IPS-NIHi7 (cell line): ENCODE results near the gene GRM7.

Source experiments
- DNase-seq: peaks from one replicate; pipeline ENCODE4 v3.0.0; 2012; ENCODE audit warnings: mixed read lengths; ENCODE audit errors: extremely low spot score

GRM7 gene

GRCh38 chr3:7720649-7721297, 859.9 kb downstream of the GRM7 start:
- no peak for DNase-seq

- no peak for DNase-seq
Measured at GRCh38 chr3:7721869-7722268, 861.0 kb downstream of the GRM7 start.

GRCh38 chr3:7728566-7729519, 867.9 kb downstream of the GRM7 start:
- DNase-seq = peak; percentile 16

- no peak for DNase-seq
Measured at GRCh38 chr3:7733933-7734332, 873.0 kb downstream of the GRM7 start.

- no peak for DNase-seq
Measured at GRCh38 chr3:7734456-7734855, 873.5 kb downstream of the GRM7 start.

GRCh38 chr3:7737263-7737662, 876.3 kb downstream of the GRM7 start:
- no peak for DNase-seq

- DNase-seq = no peak
Measured at GRCh38 chr3:7739754-7740153, 878.8 kb downstream of the GRM7 start.

- DNase-seq = no peak
Measured at GRCh38 chr3:7740458-7740857, 879.5 kb downstream of the GRM7 start.

GRCh38 chr3:7744850-7745249, 883.9 kb downstream of the GRM7 start:
- DNase-seq = no peak

GRCh38 chr3:7745711-7746110, 884.8 kb downstream of the GRM7 start:
- no peak for DNase-seq

- no peak for DNase-seq
Measured at GRCh38 chr3:7749931-7750695, 889.2 kb downstream of the GRM7 start.

GRCh38 chr3:7752005-7752404, 891.1 kb downstream of the GRM7 start:
- peak; percentile 16 for DNase-seq

- DNase-seq = no peak
Measured at GRCh38 chr3:7754653-7755441, 893.9 kb downstream of the GRM7 start.

- DNase-seq = no peak
Measured at GRCh38 chr3:7759630-7760029, 898.7 kb downstream of the GRM7 start.

- no peak for DNase-seq
Measured at GRCh38 chr3:7760718-7761117, 899.8 kb downstream of the GRM7 start.

- DNase-seq = no peak
Measured at GRCh38 chr3:7764115-7764514, 903.2 kb downstream of the GRM7 start.

- no peak for DNase-seq
Measured at GRCh38 chr3:7766530-7766929, 905.6 kb downstream of the GRM7 start.

GRCh38 chr3:7779331-7779730, 918.4 kb downstream of the GRM7 start:
- no peak for DNase-seq

- no peak for DNase-seq
Measured at GRCh38 chr3:7781395-7781794, 920.5 kb downstream of the GRM7 start.

- DNase-seq = peak; percentile 43
Measured at GRCh38 chr3:7787871-7788828, 927.2 kb downstream of the GRM7 start.
